GM12874 (cell line): ENCODE data around the gene APMAP.

Source experiments
- CTCF ChIP-seq: IDR thresholded peaks from 2 replicates; pipeline ENCODE4 v1.5.1; 2011; ENCODE audit warnings: low read depth, mild to moderate bottlenecking, control low read depth, low read length, moderate library complexity; ENCODE audit not compliant: insufficient read depth

The APMAP gene

GRCh38 chr20:24915892-24916291 is 76.7 kb downstream of the APMAP start:
- TF ChIP-seq CTCF = no peak

- TF ChIP-seq CTCF = no peak
Observed at GRCh38 chr20:24915440-24915839, 77.1 kb downstream of the APMAP start.

- no peak for TF ChIP-seq CTCF
Observed at GRCh38 chr20:24914388-24915241, 77.9 kb downstream of the APMAP start.

DNA sequence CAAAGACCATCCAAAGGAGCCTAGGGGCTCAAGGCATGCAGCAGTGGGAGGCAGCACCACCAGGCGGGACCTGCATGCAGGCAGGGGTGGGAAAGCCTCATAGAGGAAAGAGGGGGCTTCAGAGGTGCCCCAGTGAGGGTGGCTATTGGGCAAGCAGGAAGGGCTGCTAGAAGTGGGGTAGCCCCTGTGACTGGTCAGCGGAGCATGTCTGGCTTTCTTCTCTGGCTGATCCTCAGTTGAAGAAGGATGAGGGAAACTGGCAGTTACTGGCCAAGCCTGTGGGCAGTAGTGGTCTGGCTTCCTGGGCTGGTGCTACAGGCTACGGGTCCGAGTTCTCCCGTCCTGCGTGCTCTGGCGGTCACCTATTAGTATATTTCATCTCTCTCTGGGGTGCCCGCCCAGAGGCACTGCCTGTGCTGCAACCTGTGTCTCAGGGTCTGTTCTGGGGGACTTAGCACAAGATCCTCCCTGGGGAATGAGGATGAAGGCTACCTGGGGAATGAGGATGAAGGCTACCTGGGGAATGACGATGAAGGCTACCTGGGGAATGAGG is 79.4 kb downstream of the APMAP start:
- no peak for TF ChIP-seq CTCF
